NCI-H2227 (cell line): ENCODE data around the gene BTBD19.
A peak's percentile ranks its signal among the peaks of the same experiment; 100 is the strongest.
"Not testable (repeated sequence)": the region's sequence is repeated elsewhere in the genome, so short reads cannot be mapped to it uniquely, and the experiment has no call there.

Experiments used
- DNase-seq: peaks from one replicate; lab custom pipeline; 2025; ENCODE audit not compliant: unreplicated experiment; lab: John Stamatoyannopoulos, UW

BTBD19 gene

GRCh38 chr1:44827197-44828002, 19.1 kb downstream of the BTBD19 start:
- no peak for DNase-seq

- no peak for DNase-seq
Observed at GRCh38 chr1:44828003-44828651, 19.8 kb downstream of the BTBD19 start.

GRCh38 chr1:44828841-44829440, 20.6 kb downstream of the BTBD19 start:
- no peak for DNase-seq

- no peak for DNase-seq
Observed at GRCh38 chr1:44829506-44830384, 21.4 kb downstream of the BTBD19 start.

- DNase-seq: no peak
Observed at GRCh38 chr1:44830900-44831304, 22.6 kb downstream of the BTBD19 start.

GRCh38 chr1:44831516-44831915, 23.2 kb downstream of the BTBD19 start:
- DNase-seq: peak; percentile 32

GRCh38 chr1:44832056-44832705, 23.9 kb downstream of the BTBD19 start:
- no peak for DNase-seq

- no peak for DNase-seq
Observed at GRCh38 chr1:44834328-44834727, 26.0 kb downstream of the BTBD19 start.

GRCh38 chr1:44835738-44836675, 27.7 kb downstream of the BTBD19 start:
- peak; percentile 82 for DNase-seq

GRCh38 chr1:44838294-44838693, 30.0 kb downstream of the BTBD19 start:
- DNase-seq: not testable (repeated sequence)

- no peak for DNase-seq
Observed at GRCh38 chr1:44839576-44839975, 31.3 kb downstream of the BTBD19 start.

GRCh38 chr1:44842486-44842861, 34.2 kb downstream of the BTBD19 start:
- DNase-seq: peak; percentile 53

GRCh38 chr1:44842862-44843655, 34.7 kb downstream of the BTBD19 start, which contains the start of gene PTCH2:
Gene PTCH2 (minus strand): TSS chr1:44843253. CDS start chr1:44842932, 321 bp downstream.
- peak; percentile 92 for DNase-seq

GRCh38 chr1:44846985-44847384, 38.7 kb downstream of the BTBD19 start:
- no peak for DNase-seq

- DNase-seq: no peak
Observed at GRCh38 chr1:44847845-44848244, 39.5 kb downstream of the BTBD19 start.

GRCh38 chr1:44848456-44849181, 40.3 kb downstream of the BTBD19 start:
- no peak for DNase-seq

- peak; percentile 14 for DNase-seq
Observed at GRCh38 chr1:44849575-44850132, 41.3 kb downstream of the BTBD19 start.

- DNase-seq: no peak
Observed at GRCh38 chr1:44851308-44851707, 43.0 kb downstream of the BTBD19 start.
